HepG2 (cell line): Measurements from ENCODE around the gene JAGN1. TPM values are rescaled to one million over a fixed set of nuclear protein-coding genes. Genes with fewer than 3 reads are reported as not detected.
A peak's percentile ranks its signal among the peaks of the same experiment; 100 is the strongest.

ENCODE experiments used
- ARNT ChIP-seq: fragments of 450-650 bp; IDR thresholded peaks from 2 replicates; pipeline ENCODE4 v1.6.1; 2017
- CC2D1A ChIP-seq: sonication (generic); formaldehyde crosslinking; IDR thresholded peaks from 2 replicates; pipeline ENCODE4 v1.8.1; 2023; ENCODE audit warnings: mild to moderate bottlenecking, missing genetic modification reagents
- HDAC6 ChIP-seq: fragments of 200-600 bp; sonication (generic); IDR thresholded peaks from 2 replicates; pipeline ENCODE4 v1.7.0; 2017; ENCODE audit warnings: mild to moderate bottlenecking, antibody characterized with exemption, low read length, low read depth
- MED1 ChIP-seq: sonication (generic); formaldehyde crosslinking; IDR thresholded peaks from 2 replicates; pipeline ENCODE4 v1.4.0; 2020; ENCODE audit warnings: missing genetic modification reagents
- MTF1 ChIP-seq: sonication (generic); formaldehyde crosslinking; IDR thresholded peaks from 2 replicates; pipeline ENCODE4 v1.5.0; 2020; ENCODE audit warnings: missing genetic modification reagents
- NCOA2 ChIP-seq: sonication (generic); formaldehyde crosslinking; IDR thresholded peaks from 2 replicates; pipeline ENCODE4 v1.8.0; 2022; ENCODE audit warnings: inconsistent platforms
- NFYC ChIP-seq: IDR thresholded peaks from 2 replicates; pipeline ENCODE4 v1.6.1; 2016; ENCODE audit warnings: missing genetic modification reagents, missing compliant biosample characterization
- RARA ChIP-seq: IDR thresholded peaks from 2 replicates; pipeline ENCODE4 v1.6.1; 2016; ENCODE audit warnings: missing genetic modification reagents, missing compliant biosample characterization
- SKI ChIP-seq: fragments of 450-650 bp; IDR thresholded peaks from one replicate; pipeline ENCODE4 v1.6.1; 2018; ENCODE audit warnings: mild to moderate bottlenecking; ENCODE audit not compliant: partially characterized antibody
- SP2 ChIP-seq: sonication (generic); formaldehyde crosslinking; IDR thresholded peaks from 2 replicates; pipeline ENCODE4 v1.5.1; 2020; ENCODE audit warnings: mild to moderate bottlenecking, missing genetic modification reagents
- YEATS2 ChIP-seq: sonication (generic); formaldehyde crosslinking; IDR thresholded peaks from 2 replicates; pipeline ENCODE4 v1.4.0; 2020; ENCODE audit warnings: missing genetic modification reagents, borderline replicate concordance
- YEATS4 ChIP-seq: sonication (generic); formaldehyde crosslinking; IDR thresholded peaks from 2 replicates; pipeline ENCODE4 v1.4.0; 2020; ENCODE audit warnings: missing genetic modification reagents, borderline replicate concordance
- ZNF20 ChIP-seq: sonication (generic); formaldehyde crosslinking; IDR thresholded peaks from 2 replicates; pipeline ENCODE4 v1.4.0; 2020; ENCODE audit warnings: mild to moderate bottlenecking, moderate library complexity, missing genetic modification reagents
- ZNF275 ChIP-seq: sonication (generic); formaldehyde crosslinking; IDR thresholded peaks from 2 replicates; pipeline ENCODE4 v1.8.0; 2022; ENCODE audit warnings: missing genetic modification reagents, mild to moderate bottlenecking, inconsistent platforms, borderline replicate concordance
- ZNF329 ChIP-seq: sonication (generic); formaldehyde crosslinking; IDR thresholded peaks from 2 replicates; pipeline ENCODE4 v1.9.0; 2021; ENCODE audit warnings: low read depth, mild to moderate bottlenecking, missing genetic modification reagents
- ZNF446 ChIP-seq: sonication (generic); formaldehyde crosslinking; IDR thresholded peaks from 2 replicates; pipeline ENCODE4 v1.5.0; 2020; ENCODE audit warnings: mild to moderate bottlenecking, missing genetic modification reagents
- ZNF484 ChIP-seq: sonication (generic); formaldehyde crosslinking; IDR thresholded peaks from 2 replicates; pipeline ENCODE4 v1.5.1; 2020; ENCODE audit warnings: mild to moderate bottlenecking, low read depth, missing genetic modification reagents, borderline replicate concordance
- ZNF569 ChIP-seq: sonication (generic); formaldehyde crosslinking; IDR thresholded peaks from 2 replicates; pipeline ENCODE4 v1.5.0; 2020; ENCODE audit warnings: mild to moderate bottlenecking, missing genetic modification reagents, moderate library complexity, borderline replicate concordance
- polyA plus RNA-seq, 8 experiments: library from polyadenylated mRNA; depleted of rRNA in 3 of 8; stranded (reverse) in 7 of 8; unstranded in 1 of 8; fragments of >200 nt; fragmentation: Illumina TruSeq in 4 of 8; extraction: Trizol in 4 of 8; gene quantifications; 2 replicates each; pipeline versions ENCODE4 v1.2.1 to v1.2.3, GENCODE V29; 2011 to 2016; ENCODE audit warnings: low read depth in 4 of 8, missing spikeins in 1 of 8, mixed read lengths in 1 of 8; ENCODE audit not compliant: insufficient read depth in 1 of 8
- total RNA-seq, 5 experiments: library from RNA; depleted of rRNA; stranded (reverse); fragments of >200 nt; fragmentation: Illumina TruSeq; extraction: Trizol; gene quantifications; 2 replicates each; pipeline ENCODE4 v1.2.3, GENCODE V29; 2016; ENCODE audit warnings: low read depth in 1 of 5
- TF ChIP-seq, protein P1 (sequence below): sonication (generic); formaldehyde crosslinking; IDR thresholded peaks from one replicate; pipeline ENCODE4 v1.5.1; 2020; ENCODE audit warnings: mild to moderate bottlenecking, missing genetic modification reagents; ENCODE audit errors: not compliant biosample characterization
- TF ChIP-seq, protein P2 (sequence below): sonication (generic); formaldehyde crosslinking; conservative IDR thresholded peaks from 2 replicates; pipeline ENCODE4 v1.8.0; 2022; ENCODE audit warnings: missing genetic modification reagents

JAGN1 gene
- total and polyA plus RNA-seq, 2 of the 13 experiments (the other 11 are each of a cell fraction or from before 2014, with no cell fraction given) = 49.9 to 50.9 TPM

GRCh38 chr3:9933561-9934234 lies 43.3 kb downstream of the JAGN1 start, which contains the start of gene CRELD1 (continued):
- TF ChIP-seq, protein P1, sequence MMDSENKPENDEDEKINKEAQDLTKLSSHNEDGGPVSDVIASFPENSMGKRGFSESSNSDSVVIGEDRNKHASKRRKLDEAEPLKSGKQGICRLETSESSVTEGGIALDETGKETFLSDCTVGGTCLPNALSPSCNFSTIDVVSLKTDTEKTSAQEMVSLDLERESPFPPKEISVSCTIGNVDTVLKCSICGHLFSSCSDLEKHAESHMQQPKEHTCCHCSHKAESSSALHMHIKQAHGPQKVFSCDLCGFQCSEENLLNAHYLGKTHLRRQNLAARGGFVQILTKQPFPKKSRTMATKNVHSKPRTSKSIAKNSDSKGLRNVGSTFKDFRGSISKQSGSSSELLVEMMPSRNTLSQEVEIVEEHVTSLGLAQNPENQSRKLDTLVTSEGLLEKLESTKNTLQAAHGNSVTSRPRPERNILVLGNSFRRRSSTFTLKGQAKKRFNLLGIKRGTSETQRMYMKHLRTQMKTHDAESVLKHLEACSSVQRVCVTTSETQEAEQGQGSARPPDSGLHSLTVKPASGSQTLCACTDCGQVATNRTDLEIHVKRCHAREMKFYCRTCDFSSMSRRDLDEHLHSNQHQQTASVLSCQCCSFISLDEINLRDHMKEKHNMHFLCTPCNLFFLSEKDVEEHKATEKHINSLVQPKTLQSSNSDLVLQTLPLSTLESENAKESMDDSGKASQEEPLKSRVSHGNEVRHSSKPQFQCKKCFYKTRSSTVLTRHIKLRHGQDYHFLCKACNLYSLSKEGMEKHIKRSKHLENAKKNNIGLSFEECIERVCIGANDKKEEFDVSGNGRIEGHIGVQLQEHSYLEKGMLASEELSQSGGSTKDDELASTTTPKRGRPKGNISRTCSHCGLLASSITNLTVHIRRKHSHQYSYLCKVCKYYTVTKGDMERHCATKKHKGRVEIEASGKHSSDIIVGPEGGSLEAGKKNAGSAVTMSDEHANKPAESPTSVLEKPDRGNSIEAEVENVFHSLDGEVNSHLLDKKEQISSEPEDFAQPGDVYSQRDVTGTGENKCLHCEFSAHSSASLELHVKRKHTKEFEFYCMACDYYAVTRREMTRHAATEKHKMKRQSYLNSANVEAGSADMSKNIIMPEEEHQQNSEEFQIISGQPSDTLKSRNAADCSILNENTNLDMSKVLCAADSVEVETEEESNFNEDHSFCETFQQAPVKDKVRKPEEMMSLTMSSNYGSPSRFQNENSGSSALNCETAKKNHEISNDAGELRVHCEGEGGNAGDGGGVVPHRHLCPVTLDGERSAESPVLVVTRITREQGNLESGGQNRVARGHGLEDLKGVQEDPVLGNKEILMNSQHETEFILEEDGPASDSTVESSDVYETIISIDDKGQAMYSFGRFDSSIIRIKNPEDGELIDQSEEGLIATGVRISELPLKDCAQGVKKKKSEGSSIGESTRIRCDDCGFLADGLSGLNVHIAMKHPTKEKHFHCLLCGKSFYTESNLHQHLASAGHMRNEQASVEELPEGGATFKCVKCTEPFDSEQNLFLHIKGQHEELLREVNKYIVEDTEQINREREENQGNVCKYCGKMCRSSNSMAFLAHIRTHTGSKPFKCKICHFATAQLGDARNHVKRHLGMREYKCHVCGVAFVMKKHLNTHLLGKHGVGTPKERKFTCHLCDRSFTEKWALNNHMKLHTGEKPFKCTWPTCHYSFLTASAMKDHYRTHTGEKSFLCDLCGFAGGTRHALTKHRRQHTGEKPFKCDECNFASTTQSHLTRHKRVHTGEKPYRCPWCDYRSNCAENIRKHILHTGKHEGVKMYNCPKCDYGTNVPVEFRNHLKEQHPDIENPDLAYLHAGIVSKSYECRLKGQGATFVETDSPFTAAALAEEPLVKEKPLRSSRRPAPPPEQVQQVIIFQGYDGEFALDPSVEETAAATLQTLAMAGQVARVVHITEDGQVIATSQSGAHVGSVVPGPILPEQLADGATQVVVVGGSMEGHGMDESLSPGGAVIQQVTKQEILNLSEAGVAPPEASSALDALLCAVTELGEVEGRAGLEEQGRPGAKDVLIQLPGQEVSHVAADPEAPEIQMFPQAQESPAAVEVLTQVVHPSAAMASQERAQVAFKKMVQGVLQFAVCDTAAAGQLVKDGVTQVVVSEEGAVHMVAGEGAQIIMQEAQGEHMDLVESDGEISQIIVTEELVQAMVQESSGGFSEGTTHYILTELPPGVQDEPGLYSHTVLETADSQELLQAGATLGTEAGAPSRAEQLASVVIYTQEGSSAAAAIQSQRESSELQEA = no peak
- TF ChIP-seq YEATS4 (CRISPR knock-in tag) (peak; percentile 57; the same call in 1 of the 2 replicates), ZNF484 (no peak), ZNF446 (CRISPR knock-in tag) (peak; percentile 22; the same call in 1 of the 2 replicates), ARNT (no peak), RARA (CRISPR knock-in tag) (no peak), MED1 (CRISPR knock-in tag) (peak; percentile 48), HDAC6 (no peak), ZNF329 (CRISPR knock-in tag) (0 out of 2 replicates have a peak, but pooled peaks have one; percentile 70), ZNF275 (peak; percentile 15; the same call in 1 of the 2 replicates), SP2 (CRISPR knock-in tag) (peak; percentile 78), ZNF569 (no peak), CC2D1A (CRISPR knock-in tag) (no peak), YEATS2 (peak; percentile 84), NFYC (CRISPR knock-in tag) (peak; percentile 94), NCOA2 (CRISPR knock-in tag) (peak; percentile 43; the same call in 1 of the 2 replicates), ZNF20 (CRISPR knock-in tag) (no peak), MTF1 (CRISPR knock-in tag) (0 out of 2 replicates have a peak, but pooled peaks have one; percentile 50), SKI (no peak)
- TF ChIP-seq, protein P2, sequence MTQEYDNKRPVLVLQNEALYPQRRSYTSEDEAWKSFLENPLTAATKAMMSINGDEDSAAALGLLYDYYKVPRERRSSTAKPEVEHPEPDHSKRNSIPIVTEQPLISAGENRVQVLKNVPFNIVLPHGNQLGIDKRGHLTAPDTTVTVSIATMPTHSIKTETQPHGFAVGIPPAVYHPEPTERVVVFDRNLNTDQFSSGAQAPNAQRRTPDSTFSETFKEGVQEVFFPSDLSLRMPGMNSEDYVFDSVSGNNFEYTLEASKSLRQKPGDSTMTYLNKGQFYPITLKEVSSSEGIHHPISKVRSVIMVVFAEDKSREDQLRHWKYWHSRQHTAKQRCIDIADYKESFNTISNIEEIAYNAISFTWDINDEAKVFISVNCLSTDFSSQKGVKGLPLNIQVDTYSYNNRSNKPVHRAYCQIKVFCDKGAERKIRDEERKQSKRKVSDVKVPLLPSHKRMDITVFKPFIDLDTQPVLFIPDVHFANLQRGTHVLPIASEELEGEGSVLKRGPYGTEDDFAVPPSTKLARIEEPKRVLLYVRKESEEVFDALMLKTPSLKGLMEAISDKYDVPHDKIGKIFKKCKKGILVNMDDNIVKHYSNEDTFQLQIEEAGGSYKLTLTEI = no peak
